IMR-90 (cell line): ENCODE measurements around the gene TSHZ1. TPM values are rescaled to one million over a fixed set of nuclear protein-coding genes. Genes with fewer than 3 reads are reported as not detected.

Experiments
- ATAC-seq: fragments of 200-7000 bp; cut with Tn5 transposase; 2 replicates; pipeline ENCODE4 v1.9.1; 2020; ENCODE audit warnings: low read depth, mild to moderate bottlenecking, moderate library complexity
- BruUV-seq: library from RNA; stranded (reverse); fragments of 400-500 nt; replicated peaks from 2 replicates; lab custom pipeline; 2021; lab: Mats Ljungman, UMichigan
- CTCF ChIA-PET: fragments of 300-600 bp; formaldehyde crosslinking; extraction: SDS; loops from one replicate; lab custom pipeline; 2021; ENCODE audit warnings: antibody characterized with exemption; lab: Yijun Ruan, JAX
- POLR2A ChIA-PET: fragments of 300-600 bp; sonication (Branson Sonifier 250); formaldehyde crosslinking; loops from one replicate; lab custom pipeline; 2022; ENCODE audit warnings: antibody characterized with exemption; ENCODE audit not compliant: unreplicated experiment; lab: Charles Lee
- DNase-seq: peaks from one replicate; pipeline ENCODE4 v3.0.0; 2013
- H2AFZ ChIP-seq: replicated peaks from 2 replicates; pipeline ENCODE3; 2013; ENCODE audit warnings: low read length, mild to moderate bottlenecking; ENCODE audit not compliant: poor library complexity
- H2AK5ac ChIP-seq: 2 replicates; pipeline ENCODE4 v1.6.1; 2013; ENCODE audit warnings: low read depth, low read length, inconsistent platforms
- H2AK9ac ChIP-seq: replicated peaks from 2 replicates; pipeline ENCODE3; 2013; ENCODE audit warnings: mild to moderate bottlenecking, low read depth, low read length, moderate library complexity; ENCODE audit not compliant: poor library complexity
- H2BK120ac ChIP-seq: 2 replicates; pipeline ENCODE4 v1.6.1; 2013; ENCODE audit warnings: low read depth, low read length, inconsistent platforms
- H2BK15ac ChIP-seq: 3 replicates; pipeline ENCODE4 v1.6.1; 2013; ENCODE audit warnings: low read depth, low read length, inconsistent platforms
- H2BK20ac ChIP-seq: 2 replicates; pipeline ENCODE4 v1.6.1; 2013; ENCODE audit warnings: low read depth, mild to moderate bottlenecking, inconsistent platforms, low read length, moderate library complexity
- H2BK5ac ChIP-seq: 2 replicates; pipeline ENCODE4 v1.6.1; 2013; ENCODE audit warnings: mild to moderate bottlenecking, low read depth, low read length, inconsistent platforms; ENCODE audit not compliant: poor library complexity, severe bottlenecking
- H3K14ac ChIP-seq: replicated peaks from 2 replicates; pipeline ENCODE4 v1.6.1; 2013; ENCODE audit warnings: low read depth, low read length, inconsistent platforms
- H3K18ac ChIP-seq: 2 replicates; pipeline ENCODE4 v1.6.1; 2013; ENCODE audit warnings: low read depth, low read length, control low read depth
- H3K23ac ChIP-seq: 2 replicates; pipeline ENCODE4 v1.6.1; 2013; ENCODE audit warnings: low read depth, low read length, inconsistent platforms
- H3K27ac ChIP-seq: 2 replicates; pipeline ENCODE4 v1.5.1; 2013; ENCODE audit warnings: mild to moderate bottlenecking, control low read depth, low read length; ENCODE audit not compliant: insufficient read depth
- H3K27me3 ChIP-seq: 2 replicates; pipeline ENCODE4 v1.6.1; 2013; ENCODE audit warnings: low read length; ENCODE audit not compliant: control insufficient read depth, insufficient read depth
- H3K36me3 ChIP-seq: 2 replicates; pipeline ENCODE4 v1.6.1; 2013; ENCODE audit warnings: low read length, mixed read lengths; ENCODE audit not compliant: control insufficient read depth, insufficient read depth
- H3K4ac ChIP-seq: 2 replicates; pipeline ENCODE4 v1.6.1; 2013; ENCODE audit warnings: low read depth, low read length, inconsistent platforms
- H3K4me1 ChIP-seq: 2 replicates; pipeline ENCODE4 v1.6.1; 2013; ENCODE audit warnings: low read length, mixed read lengths; ENCODE audit not compliant: control insufficient read depth, insufficient read depth
- H3K4me2 ChIP-seq: 2 replicates; pipeline ENCODE4 v1.6.1; 2013; ENCODE audit warnings: low read depth, mild to moderate bottlenecking, control low read depth, low read length, moderate library complexity
- H3K4me3 ChIP-seq: 2 replicates; pipeline ENCODE4 v1.5.1; 2013; ENCODE audit warnings: low read depth, mild to moderate bottlenecking, control low read depth, low read length, moderate library complexity; ENCODE audit not compliant: insufficient read depth
- H3K56ac ChIP-seq: 2 replicates; pipeline ENCODE4 v1.6.1; 2013; ENCODE audit warnings: low read length, inconsistent platforms; ENCODE audit not compliant: insufficient read depth; ENCODE audit errors: extremely low read depth
- H3K79me1 ChIP-seq, 2 experiments: 2 replicates each; pipeline ENCODE4 v1.6.1; 2013; ENCODE audit warnings: low read length in 2 of 2, inconsistent platforms in 1 of 2, low read depth in 1 of 2
- H3K9ac ChIP-seq: 2 replicates; pipeline ENCODE4 v1.6.1; 2013; ENCODE audit warnings: low read depth, low read length, control low read depth
- H3K9me1 ChIP-seq: 2 replicates; pipeline ENCODE4 v1.6.1; 2013; ENCODE audit warnings: low read length, inconsistent platforms; ENCODE audit not compliant: insufficient read depth
- H3K9me3 ChIP-seq: 2 replicates; pipeline ENCODE4 v1.6.1; 2013; ENCODE audit warnings: low read length; ENCODE audit not compliant: control insufficient read depth, insufficient read depth
- H4K20me1 ChIP-seq: 2 replicates; pipeline ENCODE4 v1.6.1; 2013; ENCODE audit warnings: low read length, inconsistent platforms; ENCODE audit not compliant: insufficient read depth
- H4K5ac ChIP-seq: 2 replicates; pipeline ENCODE4 v1.6.1; 2013; ENCODE audit warnings: mild to moderate bottlenecking, low read depth, low read length, control low read depth
- H4K8ac ChIP-seq, 2 experiments: 2 replicates each; pipeline ENCODE4 v1.6.1; 2013; ENCODE audit warnings: low read depth in 2 of 2, low read length in 2 of 2, control low read depth in 1 of 2, inconsistent platforms in 1 of 2
- H4K91ac ChIP-seq: 2 replicates; pipeline ENCODE4 v1.6.1; 2013; ENCODE audit warnings: low read depth, low read length, inconsistent platforms; ENCODE audit not compliant: insufficient read depth
- CTCF ChIP-seq: conservative IDR thresholded peaks from 2 replicates; pipeline ENCODE4 v1.5.1; 2012; ENCODE audit warnings: mild to moderate bottlenecking, low read depth, low read length, improper control_type of control experiment
- FOS ChIP-seq: fragments of 150-350 bp; IDR thresholded peaks from 2 replicates; pipeline ENCODE4 v1.6.1; 2016; ENCODE audit warnings: low read depth, low read length
- POLR2A ChIP-seq: IDR thresholded peaks from 2 replicates; pipeline ENCODE4 v1.6.1; 2012; ENCODE audit warnings: mild to moderate bottlenecking, low read depth, low read length
- RFX5 ChIP-seq: IDR thresholded peaks from 2 replicates; pipeline ENCODE4 v1.8.0; 2012; ENCODE audit warnings: low read depth, mild to moderate bottlenecking, low read length, moderate library complexity
- SMC3 ChIP-seq: fragments of 150-350 bp; IDR thresholded peaks from 2 replicates; pipeline ENCODE4 v1.6.1; 2016; ENCODE audit warnings: low read depth, mild to moderate bottlenecking, antibody characterized with exemption, low read length, moderate library complexity
- USF2 ChIP-seq: fragments of 150-350 bp; IDR thresholded peaks from 2 replicates; pipeline ENCODE4 v1.6.1; 2017; ENCODE audit warnings: mild to moderate bottlenecking, antibody characterized with exemption, low read length, low read depth
- WGBS, 2 experiments: methylation state at CpG; one replicate each; pipeline versions ENCODE4 v1.1.5 to v1.1.7; 2013; ENCODE audit warnings: missing lambda C conversion rate in 2 of 2; ENCODE audit not compliant: insufficient read length in 1 of 2; ENCODE audit errors: extremely low coverage in 2 of 2; 5-methylcytosine and 5-hydroxymethylcytosine counted together
- dilution Hi-C: fragments of 300-500 bp; cut with HindIII; formaldehyde crosslinking; loops from one replicate; pipeline ENCODE4 v1.14.3; 2018; ENCODE audit warnings: low sequenced_read_pairs; ENCODE audit not compliant: unreplicated experiment
- in situ Hi-C: fragments of 300-500 bp; cut with MboI; formaldehyde crosslinking; loops from 3 replicates; pipeline ENCODE4 v1.14.3; 2019; ENCODE audit warnings: low sequenced_read_pairs, inconsistent platforms, mixed read lengths
- intact Hi-C: fragments of 100-400 bp; cut with micrococcal nuclease; formaldehyde crosslinking; loops from 2 replicates; pipeline ENCODE4 v1.10.0; 2022
- polyA plus RNA-seq, 3 experiments: library from polyadenylated mRNA; depleted of rRNA; stranded (reverse); fragments of >200 nt; gene quantifications; 2 replicates each; pipeline ENCODE4 v1.2.3, GENCODE V29; 2012; ENCODE audit warnings: low replicate concordance in 1 of 3
- total RNA-seq: library from RNA; depleted of rRNA; stranded (reverse); fragments of >200 nt; gene quantifications from 2 replicates; pipeline ENCODE4 v1.2.3, GENCODE V29; 2012
- TF ChIP-seq, protein P1 (sequence below): fragments of 150-350 bp; IDR thresholded peaks from 2 replicates; pipeline ENCODE4 v1.6.1; 2016; ENCODE audit warnings: low read depth, mild to moderate bottlenecking, low read length, moderate library complexity, borderline replicate concordance

Gene TSHZ1
- total and polyA plus RNA-seq, 2 of the 4 experiments (the other 2 are of a cell fraction), result 7.1 to 10.0 TPM

DNA sequence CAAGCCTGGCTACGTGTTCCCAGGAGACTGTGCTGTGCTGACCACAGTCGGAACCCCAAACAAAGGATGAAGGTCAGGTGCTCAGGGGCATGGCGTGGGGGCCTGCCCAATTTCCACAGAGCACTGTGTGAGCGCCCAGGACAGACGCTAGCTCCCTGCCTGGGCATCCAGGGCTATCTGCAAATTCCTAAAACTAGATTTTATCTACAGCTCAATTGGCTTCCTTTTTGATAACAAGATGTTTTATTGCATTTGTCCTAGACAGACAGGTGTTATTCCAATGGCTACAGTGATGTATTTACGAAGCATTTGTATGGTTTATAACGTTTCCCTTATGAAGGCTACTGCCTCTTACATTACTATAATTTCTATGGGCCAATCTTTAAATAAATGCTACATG is 17.7 kb upstream of the TSHZ1 start:
- H3K4ac ChIP-seq, result no peak overlapping the region
- no peak overlapping the region for H2AK5ac ChIP-seq
- in situ Hi-C loops (no loop called here), intact Hi-C loops (no loop called here), dilution Hi-C loops (no loop called here)
- H3K4me1 ChIP-seq, result no peaks in the 10 kb centered on the region
- no peak overlapping the region for H4K5ac ChIP-seq
- no peak overlapping the region for H4K8ac ChIP-seq
- no TSS peak for BruUV-seq
- no peak overlapping the region for H2BK15ac ChIP-seq
- no peak overlapping the region for H3K56ac ChIP-seq
- H4K91ac ChIP-seq, result no peak overlapping the region
- no peak overlapping the region for H3K4me3 ChIP-seq
- H2BK20ac ChIP-seq, result no peak overlapping the region
- no peak overlapping the region for H3K4me2 ChIP-seq
- no peak overlapping the region for H3K14ac ChIP-seq
- no CpG with 5 or more reads among the region's 7 CpGs for WGBS, 2 experiments
- H2BK5ac ChIP-seq, result no peak overlapping the region
- CTCF ChIA-PET, result no interaction called here
- POLR2A ChIA-PET, result no interaction called here
- 0 out of 2 replicates have a peak, but pooled peaks cover 2% of the 10 kb centered on the region for H3K36me3 ChIP-seq
- H4K20me1 ChIP-seq, result no peaks in the 10 kb centered on the region
- H3K9me3 ChIP-seq, result no peaks in the 10 kb centered on the region
- no peak overlapping the region for H3K9ac ChIP-seq
- H3K9me1 ChIP-seq, result no peaks in the 10 kb centered on the region
- H2BK120ac ChIP-seq, result no peak overlapping the region
- no peaks in the 10 kb centered on the region for H3K27me3 ChIP-seq
- H3K23ac ChIP-seq, result no peak overlapping the region
- DNase-seq (no peak), ATAC-seq (no peak)
- TF ChIP-seq POLR2A (no peak), USF2 (no peak), RFX5 (no peak), CTCF (no peak), FOS (no peak), SMC3 (no peak)
- TF ChIP-seq, protein P1, sequence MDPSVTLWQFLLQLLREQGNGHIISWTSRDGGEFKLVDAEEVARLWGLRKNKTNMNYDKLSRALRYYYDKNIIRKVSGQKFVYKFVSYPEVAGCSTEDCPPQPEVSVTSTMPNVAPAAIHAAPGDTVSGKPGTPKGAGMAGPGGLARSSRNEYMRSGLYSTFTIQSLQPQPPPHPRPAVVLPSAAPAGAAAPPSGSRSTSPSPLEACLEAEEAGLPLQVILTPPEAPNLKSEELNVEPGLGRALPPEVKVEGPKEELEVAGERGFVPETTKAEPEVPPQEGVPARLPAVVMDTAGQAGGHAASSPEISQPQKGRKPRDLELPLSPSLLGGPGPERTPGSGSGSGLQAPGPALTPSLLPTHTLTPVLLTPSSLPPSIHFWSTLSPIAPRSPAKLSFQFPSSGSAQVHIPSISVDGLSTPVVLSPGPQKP, result no peak
- no peak overlapping the region for H3K27ac ChIP-seq
- H2AFZ ChIP-seq, result no peak overlapping the region
- H2AK9ac ChIP-seq, result no peak overlapping the region
- peaks cover 4% of the 10 kb centered on the region in 2 experiments; a peak in 3 of 4 replicates for H3K79me1 ChIP-seq
- H3K18ac ChIP-seq, result no peak overlapping the region
